GM21786 (cell line): ENCODE measurements around the gene TAS2R40.
"Not testable (repeated sequence)": the region's sequence is repeated elsewhere in the genome, so short reads cannot be mapped to it uniquely, and the experiment has no call there.

Source experiments
- ATAC-seq: cut with Tn5 transposase; IDR thresholded peaks from one replicate; pipeline ENCODE4 v1.9.1; 2021; ENCODE audit not compliant: unreplicated experiment

Gene TAS2R40

DNA sequence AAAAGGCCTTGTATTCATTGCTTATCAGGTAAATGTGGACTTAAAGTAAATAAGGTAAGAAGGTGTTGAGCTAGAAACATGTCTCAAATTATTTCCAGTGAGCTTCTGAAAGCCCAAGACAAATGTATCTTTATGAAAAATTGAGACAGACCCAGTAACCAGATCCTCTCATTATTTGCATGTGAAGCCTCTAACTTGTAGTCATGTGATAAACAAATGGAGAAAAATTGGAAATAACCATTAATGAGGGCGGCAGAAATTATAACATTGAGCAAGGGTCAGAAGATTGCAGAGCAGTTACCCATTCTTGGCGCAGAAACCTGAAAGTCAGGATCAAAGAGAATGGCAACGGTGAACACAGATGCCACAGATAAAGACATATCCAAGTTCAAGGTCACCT lies at the start of gene TAS2R40:
TAS2R40 (plus strand) TSS at position 301 of the 400 bp plus-strand sequence; CDS start at position 343, 42 bp downstream.
- ATAC-seq, result no peak

DNA sequence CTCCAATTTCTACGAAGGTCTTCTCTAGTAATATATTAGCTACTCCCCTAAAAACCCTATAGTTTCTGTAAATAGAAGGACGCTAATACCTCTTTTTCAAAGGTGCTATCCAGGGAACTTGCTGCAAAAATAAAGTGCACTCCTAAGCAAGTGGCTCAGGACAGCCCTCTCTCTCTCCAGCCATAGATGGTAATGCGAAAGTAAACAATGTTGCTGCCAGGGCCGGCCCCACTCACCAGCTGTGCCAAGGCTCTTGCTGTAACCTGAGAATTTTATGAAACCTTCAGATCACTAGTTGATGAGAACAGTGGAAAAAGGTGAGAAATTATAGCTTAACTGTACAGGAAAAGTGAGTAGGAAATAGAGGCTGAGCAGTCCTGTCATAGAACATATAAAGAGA lies 49.5 kb upstream of the TAS2R40 start:
- no peak for ATAC-seq

DNA sequence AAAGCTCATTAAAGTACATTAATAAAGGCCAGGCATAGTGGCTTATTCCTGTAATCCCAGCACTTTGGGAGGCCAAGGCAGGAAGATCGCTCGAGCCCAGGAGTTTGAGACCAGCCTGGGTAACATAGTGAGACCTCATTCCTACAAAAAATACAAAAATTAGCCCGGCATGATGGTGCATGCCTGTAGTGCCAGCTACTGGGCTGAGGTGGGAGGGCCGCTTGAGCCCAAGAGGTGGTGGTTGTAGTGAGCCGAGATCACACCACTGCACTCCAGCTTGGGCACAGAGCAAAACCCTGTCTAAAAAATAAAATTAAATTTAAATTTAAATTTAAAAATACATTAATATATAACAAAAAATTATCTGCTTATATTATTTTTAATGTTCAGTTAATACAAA lies 45.7 kb upstream of the TAS2R40 start:
- ATAC-seq, result no peak

DNA sequence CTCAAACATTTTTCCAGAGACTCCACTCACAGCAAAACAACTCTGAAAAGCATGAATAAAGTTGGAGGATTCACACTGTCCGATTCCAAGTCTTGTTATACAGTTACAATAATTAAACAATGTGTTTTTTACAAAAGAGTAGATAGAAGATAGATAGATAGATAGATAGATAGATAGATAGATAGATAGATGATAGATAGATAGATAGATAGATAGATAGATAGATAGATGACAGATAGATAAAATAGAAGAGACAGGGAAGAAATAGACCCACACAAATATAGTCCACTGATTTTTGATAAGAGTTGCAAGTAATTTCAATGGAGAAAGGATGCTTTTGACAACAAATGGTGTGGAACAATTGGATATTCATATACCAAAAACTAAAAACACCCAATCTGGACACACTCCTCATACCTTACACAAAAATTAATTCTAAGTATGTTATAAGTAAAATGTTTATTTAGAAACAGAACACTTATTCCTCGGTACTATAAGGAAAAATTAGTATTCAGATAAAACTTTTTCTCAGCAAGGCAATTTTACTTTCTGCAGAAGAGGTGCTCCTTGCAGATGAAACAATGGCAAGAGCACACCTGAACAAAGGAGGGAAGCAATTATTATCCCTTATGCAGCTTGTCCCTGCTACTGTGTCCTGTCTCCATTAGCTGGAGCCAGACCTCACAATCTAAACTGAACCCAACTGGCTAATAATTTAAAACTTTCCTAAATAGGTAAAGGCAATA lies 44.3 kb upstream of the TAS2R40 start:
- ATAC-seq, result no peak

DNA sequence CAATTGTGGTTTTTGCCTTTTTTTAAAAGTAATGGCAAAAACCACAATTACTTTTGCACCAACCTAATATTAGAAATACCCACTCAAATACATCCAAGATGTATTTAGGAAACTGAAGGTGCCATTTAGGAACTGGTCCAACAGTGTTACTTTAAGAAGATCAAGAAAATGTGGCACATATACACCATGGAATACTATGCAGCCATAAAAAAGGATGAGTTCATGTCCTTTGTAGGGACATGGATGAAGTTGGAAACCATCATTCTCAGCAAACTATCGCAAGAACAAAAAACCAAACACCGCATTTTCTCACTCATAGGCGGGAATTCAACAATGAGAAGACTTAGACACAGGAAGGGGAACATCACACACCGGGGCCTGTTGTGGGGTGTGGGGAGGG lies 41.1 kb upstream of the TAS2R40 start:
- not testable (repeated sequence) for ATAC-seq

DNA sequence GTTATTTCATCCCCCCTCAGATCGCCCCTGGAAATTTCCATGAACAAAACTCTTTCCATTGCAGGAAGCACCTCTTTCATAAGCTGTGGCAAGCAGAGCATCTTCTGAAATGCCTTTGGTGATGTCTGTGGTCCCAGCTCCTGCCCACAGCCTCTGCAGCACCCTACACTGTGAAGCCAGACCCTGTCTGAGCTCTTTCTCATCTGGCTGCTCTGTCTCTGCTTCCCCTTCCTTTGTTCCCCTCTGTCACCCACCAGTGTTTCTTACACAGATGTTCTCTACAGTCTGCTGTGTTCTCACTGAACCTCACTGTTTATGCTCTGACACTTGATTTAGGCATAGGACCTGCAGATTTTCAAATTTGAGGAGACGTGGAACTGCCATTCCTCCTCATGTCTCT lies 40.5 kb upstream of the TAS2R40 start:
- ATAC-seq, result no peak

DNA sequence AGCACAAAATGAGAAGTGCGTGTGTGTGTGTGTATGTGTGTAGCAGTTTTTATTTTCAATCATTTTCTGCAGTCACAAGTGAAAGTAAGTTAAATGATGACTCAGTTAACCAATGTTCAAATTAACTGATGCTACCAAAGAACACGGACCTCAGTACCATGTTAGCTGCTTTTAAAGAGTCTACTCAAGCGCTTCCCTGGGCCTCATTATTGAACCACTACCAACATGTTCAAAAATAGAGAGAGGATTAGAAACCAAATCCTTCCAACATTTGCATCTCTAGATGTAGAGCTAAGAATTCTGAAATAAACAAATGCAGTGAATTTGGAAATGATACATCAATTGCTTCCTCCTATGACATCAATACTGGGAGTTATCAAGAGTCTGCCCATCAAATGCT lies 38.8 kb upstream of the TAS2R40 start, which contains the start of gene TAS2R39:
TAS2R39 (plus strand) TSS at position 396 of the 400 bp plus-strand sequence; CDS start at position 396, 0 bp downstream.
- no peak for ATAC-seq

DNA sequence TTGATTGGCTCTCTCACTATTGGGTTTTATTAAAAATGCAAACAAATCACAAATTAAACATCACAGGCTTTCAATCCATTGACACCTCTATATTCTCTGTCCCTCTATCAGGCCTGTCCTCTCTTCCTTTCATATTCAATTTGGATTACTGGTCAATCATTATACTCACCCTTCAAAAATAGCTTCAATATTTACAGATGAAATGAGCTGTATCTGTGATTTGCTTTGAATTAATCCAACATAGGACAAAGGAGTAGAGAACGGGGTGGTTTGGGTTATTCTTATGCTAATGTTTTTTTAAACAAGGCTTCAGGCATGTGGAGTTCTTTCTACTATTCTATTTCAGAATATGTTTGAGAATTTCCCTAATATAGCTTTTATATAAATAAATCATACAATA lies 36.3 kb upstream of the TAS2R40 start:
- ATAC-seq, result no peak

DNA sequence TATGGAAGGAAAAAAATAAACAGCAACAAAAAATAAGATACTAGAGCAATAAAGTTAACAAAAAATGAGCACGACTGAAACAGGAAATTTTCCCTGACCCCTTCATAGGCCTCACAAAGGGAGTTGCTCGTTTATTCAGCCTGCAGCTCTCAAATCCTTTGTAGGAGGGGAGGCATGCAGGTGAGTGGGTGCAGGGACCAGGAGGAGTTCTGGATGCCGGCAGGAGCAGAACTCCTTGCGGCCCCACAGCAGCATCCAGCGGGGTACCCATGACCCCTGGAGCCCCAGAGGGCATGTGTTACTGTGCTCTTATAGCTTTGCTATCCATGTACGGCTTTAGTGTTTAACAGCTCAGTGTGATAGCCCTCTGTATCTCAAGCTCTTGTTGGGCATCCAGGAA lies 32.8 kb upstream of the TAS2R40 start:
- no peak for ATAC-seq

DNA sequence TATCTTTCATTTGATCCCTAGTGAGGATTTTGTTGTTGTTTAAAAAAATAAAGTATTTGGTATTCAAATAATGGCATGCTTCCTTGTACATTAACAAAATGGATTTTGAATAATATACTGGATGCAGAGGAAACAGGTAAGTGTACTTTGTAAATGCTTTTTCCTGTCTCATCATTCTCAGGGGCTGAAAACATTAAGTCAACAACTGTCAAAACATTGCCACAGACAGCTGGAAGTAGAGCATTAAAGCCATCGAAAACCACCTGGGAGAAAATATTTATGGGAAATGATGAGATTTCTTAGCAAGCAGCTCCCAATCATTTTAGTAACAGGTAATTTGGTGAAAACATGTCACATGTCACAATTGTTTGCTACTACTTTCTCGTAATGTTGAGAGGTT lies 28.0 kb upstream of the TAS2R40 start:
- ATAC-seq, result no peak

DNA sequence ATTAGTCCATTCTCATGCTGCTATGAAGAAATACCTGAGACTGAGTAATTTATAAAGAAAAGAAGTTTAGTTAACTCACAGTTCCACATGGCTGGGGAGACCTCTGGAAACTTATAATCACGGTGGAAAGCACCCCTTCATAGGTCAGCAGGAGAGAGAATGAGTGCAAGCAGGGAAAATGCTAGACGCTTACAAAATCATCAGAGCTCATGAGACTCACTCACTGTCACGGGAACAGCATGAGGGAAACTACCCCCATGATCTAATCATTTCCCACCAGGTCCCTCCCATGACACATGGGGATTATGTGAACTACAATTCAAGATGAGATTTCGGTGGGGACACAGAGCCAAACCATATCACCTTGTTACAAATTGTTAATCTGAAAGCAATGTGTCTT lies 22.8 kb upstream of the TAS2R40 start:
- peak; percentile 71 for ATAC-seq

DNA sequence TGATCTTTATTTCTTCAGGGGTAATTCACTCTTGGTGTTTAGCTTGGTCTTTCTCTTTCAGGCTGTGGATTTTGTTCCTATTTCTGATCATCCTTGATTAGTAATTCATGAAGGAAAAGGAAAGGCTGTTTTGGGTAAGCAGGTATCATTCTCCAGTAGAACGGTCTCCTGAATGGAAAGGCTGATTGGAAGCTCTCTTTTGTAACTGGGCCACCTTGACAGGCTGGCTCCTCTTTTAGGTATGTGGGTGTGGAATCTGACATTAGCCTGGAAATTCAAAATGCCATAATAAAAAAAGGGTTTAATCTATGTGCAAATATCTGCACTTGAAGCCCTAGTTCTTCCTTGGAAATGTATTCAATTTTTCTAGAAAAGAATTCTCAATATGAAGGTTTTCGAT lies 19.7 kb upstream of the TAS2R40 start:
- ATAC-seq, result no peak

DNA sequence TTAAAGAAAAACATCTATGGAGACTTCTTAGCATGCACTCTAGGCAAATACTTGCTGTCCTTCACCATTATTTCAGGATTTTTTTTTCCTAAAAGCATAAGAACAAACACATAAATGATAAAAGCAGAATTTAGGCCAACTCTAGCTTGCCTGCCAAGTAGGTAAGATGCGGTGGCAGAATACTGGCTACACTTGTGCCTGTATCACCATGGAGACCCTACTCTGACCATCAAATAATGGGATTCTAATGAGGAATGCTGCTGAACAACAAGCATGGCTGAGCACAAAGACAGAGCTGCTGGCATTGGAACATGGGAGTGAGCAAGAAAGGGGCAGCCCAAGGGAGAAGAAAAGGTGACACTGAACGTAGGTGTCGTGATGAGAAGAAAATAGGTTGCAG lies 18.5 kb upstream of the TAS2R40 start:
- ATAC-seq, result no peak

DNA sequence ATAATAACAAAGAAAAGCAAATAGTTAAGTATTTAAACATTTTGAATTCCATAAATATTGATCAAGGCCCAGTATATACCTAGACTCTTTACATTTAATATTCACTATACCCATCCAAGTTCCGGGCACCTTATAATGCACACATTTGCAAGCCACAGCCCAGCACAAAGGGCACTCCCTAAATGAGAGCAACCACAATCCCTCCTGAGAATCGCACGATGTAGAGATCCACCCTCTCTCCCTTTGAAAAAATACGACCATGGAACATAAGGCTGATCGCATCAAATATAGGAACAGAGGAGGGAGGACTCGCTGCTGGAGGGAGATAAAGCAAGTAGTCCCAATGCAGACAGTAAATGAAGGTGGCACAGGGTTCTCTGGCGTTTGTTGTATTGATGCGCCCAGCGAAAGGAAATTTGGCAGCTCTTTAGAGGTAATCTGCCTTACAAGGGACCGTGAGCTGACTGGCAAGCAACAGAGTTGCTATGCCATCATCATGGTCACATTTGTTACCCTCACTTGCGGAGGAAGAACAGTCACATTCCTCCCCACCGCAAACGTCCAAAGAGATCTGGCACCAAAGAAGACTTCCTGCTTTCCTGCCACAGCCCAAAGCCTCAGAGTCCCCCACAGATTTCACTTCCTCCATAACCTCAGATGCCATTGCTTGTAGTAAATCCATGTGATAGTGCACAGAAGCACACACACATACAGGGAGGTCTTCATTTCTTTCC lies 16.1 kb upstream of the TAS2R40 start:
- peak; percentile 87 for ATAC-seq

DNA sequence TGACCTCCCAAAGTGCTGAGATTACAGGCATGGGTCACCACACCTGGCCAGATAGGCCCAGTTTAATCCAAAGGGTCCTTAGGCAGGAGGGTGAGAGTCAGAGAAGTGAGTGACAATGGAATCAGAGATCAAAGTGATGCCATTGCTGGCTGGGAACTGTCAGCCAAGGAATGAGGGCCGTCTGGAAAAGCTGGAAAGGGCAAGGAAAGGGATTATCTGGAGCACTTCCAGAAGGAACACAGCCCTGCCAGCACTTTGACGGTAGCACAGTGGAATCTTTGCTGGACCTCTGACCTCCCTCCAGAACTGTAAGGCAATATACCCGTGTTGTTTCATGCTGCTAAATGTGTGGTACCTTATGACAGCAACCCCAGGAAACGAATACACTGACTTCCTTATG lies 11.3 kb upstream of the TAS2R40 start:
- no peak for ATAC-seq

DNA sequence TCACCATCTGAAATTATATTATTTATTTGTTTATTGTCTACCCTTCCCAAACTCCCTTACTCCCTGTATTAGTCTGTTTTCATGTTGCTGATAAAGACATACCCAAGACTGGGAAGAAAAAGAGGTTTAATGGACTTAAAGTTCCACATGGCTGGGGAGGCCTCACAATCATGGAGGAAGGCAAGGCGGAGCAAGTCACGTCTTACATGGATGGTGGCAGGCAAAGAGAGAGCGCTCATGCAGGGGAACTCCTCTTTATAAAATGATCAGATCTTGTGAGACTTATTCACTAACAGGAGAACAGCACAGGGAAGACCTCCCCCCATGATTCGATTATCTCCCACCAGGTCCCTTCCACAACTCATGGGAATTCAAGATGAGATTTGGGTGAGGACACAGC lies 8.4 kb upstream of the TAS2R40 start:
- ATAC-seq, result not testable (repeated sequence)

DNA sequence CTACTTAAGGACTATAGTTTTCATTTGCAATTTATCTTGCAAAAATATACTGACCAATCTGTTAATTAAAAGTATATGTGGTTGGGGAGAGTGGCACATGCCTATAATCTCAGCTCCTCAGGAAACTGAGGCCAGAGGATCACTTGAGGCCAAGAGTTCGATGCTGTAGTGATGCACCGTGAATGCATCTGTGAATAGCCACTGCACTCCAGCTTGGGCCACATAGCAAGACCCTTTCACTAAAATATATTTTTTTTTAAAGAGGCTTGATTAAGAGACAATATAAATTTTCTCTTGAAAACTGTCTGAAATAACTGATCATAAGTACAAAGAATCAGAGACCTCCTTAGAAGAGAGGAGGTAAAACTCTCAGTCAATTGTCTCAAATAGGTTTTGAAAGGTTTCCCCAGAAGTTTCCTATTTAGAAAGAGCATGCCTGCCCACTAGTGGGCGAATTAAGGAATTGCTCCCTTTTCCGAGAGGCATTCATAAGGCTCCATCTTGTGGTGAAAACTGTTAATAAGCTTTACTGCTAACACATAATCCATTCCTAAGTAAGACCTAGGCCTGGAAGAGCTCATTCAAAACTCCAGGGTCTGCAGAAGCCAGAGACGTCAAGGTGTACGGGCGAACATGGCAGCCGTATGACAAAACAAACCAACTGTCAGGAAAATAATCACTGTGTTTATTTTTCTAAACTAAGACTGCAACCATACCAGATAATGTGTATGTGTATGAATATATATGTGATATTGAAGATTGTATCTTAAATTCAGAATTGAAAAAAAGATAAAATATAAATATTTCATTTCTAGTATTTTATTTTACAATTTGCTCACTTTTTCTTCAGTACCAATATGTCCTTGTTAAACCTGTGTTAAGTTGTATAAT lies 6.8 kb upstream of the TAS2R40 start:
- ATAC-seq, result peak; percentile 91

DNA sequence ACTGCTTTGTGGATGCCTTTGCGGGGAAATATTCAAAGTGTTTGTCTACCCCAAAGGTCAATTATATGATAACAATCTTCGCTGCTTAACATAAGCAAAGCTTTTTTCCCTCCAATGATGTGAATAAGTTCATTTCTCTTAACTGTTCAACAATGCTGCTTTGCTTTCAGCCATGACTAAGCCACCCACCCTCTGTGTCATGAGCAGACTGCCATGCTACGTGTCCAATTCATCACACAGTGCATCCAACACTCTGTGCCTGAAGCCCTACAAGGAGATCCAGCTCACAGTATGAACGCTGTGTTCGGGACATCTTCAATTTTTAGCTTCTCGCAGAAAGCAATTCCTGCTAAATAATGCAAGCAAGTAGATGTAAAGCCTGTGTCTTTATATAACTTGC lies 5.7 kb upstream of the TAS2R40 start:
- no peak for ATAC-seq

DNA sequence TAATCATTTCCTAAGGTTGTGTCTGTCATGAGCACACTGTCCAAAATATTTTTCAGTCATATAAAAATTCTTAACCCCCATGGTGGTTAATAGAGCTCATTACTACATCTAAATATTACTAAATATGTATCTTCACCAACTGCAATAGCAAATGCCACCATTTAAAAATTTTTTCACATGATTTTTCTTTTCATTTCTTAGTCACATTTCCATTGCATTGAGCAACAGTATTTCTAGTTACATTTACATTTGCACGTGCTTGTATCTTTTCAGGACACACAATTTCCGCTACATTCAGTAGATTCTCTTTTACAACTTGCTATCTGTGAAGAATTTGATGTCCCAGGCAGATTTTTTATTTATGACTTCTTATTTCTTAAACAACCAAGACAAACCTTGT lies 5.2 kb upstream of the TAS2R40 start:
- ATAC-seq, result no peak

DNA sequence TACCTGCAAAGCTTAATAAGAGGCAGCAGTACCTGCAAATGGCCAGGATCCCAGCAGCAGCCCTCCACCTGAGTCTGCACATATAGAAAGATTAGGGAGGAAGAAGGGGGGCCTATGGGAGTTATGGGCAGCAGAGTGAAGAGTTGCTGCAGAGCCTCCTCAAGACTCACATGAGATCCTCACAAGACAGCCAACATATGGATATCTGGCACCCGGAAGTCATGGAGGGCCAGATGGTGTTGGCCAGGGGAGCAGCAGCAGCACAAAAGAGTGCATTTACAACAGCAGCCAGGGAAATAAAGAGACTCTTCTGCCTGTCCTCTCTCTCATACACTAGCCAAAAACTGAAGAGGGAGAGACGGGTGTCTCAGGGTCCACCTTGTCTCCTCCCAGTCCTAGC lies 4.0 kb upstream of the TAS2R40 start:
- ATAC-seq, result no peak

DNA sequence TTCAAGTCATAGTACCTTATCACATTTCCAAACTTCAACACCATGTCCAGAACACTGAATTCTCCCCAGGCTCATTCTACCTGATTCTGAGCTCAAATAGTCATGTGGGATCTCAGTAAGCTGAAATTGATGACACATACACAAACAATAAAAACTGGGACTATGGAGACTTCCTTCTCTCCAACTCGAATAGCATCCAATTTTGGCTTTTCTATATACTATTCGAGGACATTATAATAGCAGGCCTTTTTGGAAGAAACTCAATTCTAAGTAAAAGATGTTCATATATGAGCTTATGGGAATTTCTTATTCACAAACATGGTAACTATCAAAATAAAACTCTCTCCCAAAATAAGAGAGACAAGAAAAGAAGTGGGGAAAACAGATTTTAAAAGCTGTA lies 551 bp upstream of the TAS2R40 start:
- no peak for ATAC-seq
